GM23338 (cell line): Measurements from ENCODE around the gene MFAP4. TPM values are rescaled to one million over a fixed set of nuclear protein-coding genes. Genes with fewer than 3 reads are reported as not detected.
A peak's percentile ranks its signal among the peaks of the same experiment; 100 is the strongest.

ENCODE experiments used
- ATAC-seq: fragments of 200-7000 bp; cut with Tn5 transposase; 3 replicates; pipeline ENCODE4 v1.9.1; 2020
- DNase-seq: peaks from one replicate; pipeline ENCODE4 v3.0.0-alpha.2; 2015; ENCODE audit warnings: low spot score
- H2AFZ ChIP-seq: fragments of 200-600 bp; sonication (generic); 2 replicates; pipeline ENCODE4 v1.8.0; 2016; ENCODE audit warnings: antibody characterized with exemption, mild to moderate bottlenecking, moderate library complexity
- H3F3A ChIP-seq: fragments of 200-600 bp; sonication (generic); replicated peaks from 2 replicates; pipeline ENCODE4 v1.8.0; 2017; ENCODE audit warnings: antibody characterized with exemption, mixed run types, low read depth
- H3K27ac ChIP-seq: fragments of 200-600 bp; sonication (generic); 2 replicates; pipeline ENCODE4 v1.6.1; 2016; ENCODE audit warnings: low read depth
- H3K27me3 ChIP-seq: fragments of 200-600 bp; sonication (generic); 2 replicates; pipeline ENCODE4 v1.8.0; 2016; ENCODE audit warnings: mild to moderate bottlenecking, mixed run types, moderate library complexity; ENCODE audit not compliant: insufficient read depth
- H3K36me3 ChIP-seq: fragments of 200-600 bp; sonication (generic); 2 replicates; pipeline ENCODE4 v1.8.0; 2016; ENCODE audit warnings: mild to moderate bottlenecking; ENCODE audit not compliant: insufficient read depth
- H3K4me1 ChIP-seq: fragments of 200-600 bp; sonication (generic); 2 replicates; pipeline ENCODE4 v1.8.0; 2016; ENCODE audit warnings: mild to moderate bottlenecking, moderate library complexity; ENCODE audit not compliant: insufficient read depth
- H3K4me2 ChIP-seq: fragments of 200-600 bp; sonication (generic); 2 replicates; pipeline ENCODE4 v1.7.1; 2017; ENCODE audit warnings: mixed run types
- H3K4me3 ChIP-seq: fragments of 200-600 bp; sonication (generic); 2 replicates; pipeline ENCODE4 v1.6.1; 2016; ENCODE audit warnings: mixed run types
- H3K79me2 ChIP-seq: fragments of 200-600 bp; sonication (generic); replicated peaks from 2 replicates; pipeline ENCODE4 v1.8.0; 2017; ENCODE audit warnings: mild to moderate bottlenecking; ENCODE audit not compliant: insufficient read depth
- H3K9me2 ChIP-seq: fragments of 200-600 bp; sonication (generic); 2 replicates; pipeline ENCODE4 v1.8.0; 2017; ENCODE audit not compliant: insufficient read depth
- H4K20me1 ChIP-seq: fragments of 200-600 bp; sonication (generic); replicated peaks from 2 replicates; pipeline ENCODE4 v1.8.0; 2017; ENCODE audit warnings: mild to moderate bottlenecking; ENCODE audit not compliant: insufficient read depth
- H3K27ac Mint-ChIP-seq: 2 replicates; pipeline ENCODE4 v1.8.0; 2020; ENCODE audit warnings: inconsistent platforms, mild to moderate bottlenecking, moderate library complexity, mixed read lengths
- H3K27me3 Mint-ChIP-seq: 3 replicates; pipeline ENCODE4 v1.8.0; 2022; ENCODE audit warnings: low read depth, mild to moderate bottlenecking, moderate library complexity, mixed read lengths, inconsistent platforms; ENCODE audit not compliant: insufficient read depth, poor library complexity
- H3K36me3 Mint-ChIP-seq: 3 replicates; pipeline ENCODE4 v1.8.0; 2021; ENCODE audit warnings: low read depth, mild to moderate bottlenecking, inconsistent platforms, moderate library complexity, mixed read lengths
- H3K4me1 Mint-ChIP-seq: 3 replicates; pipeline ENCODE4 v1.8.0; 2020; ENCODE audit warnings: mild to moderate bottlenecking, inconsistent platforms, mixed read lengths
- H3K4me3 Mint-ChIP-seq: 3 replicates; pipeline ENCODE4 v1.8.0; 2021; ENCODE audit warnings: moderate library complexity, mild to moderate bottlenecking, inconsistent platforms, mixed read lengths
- H3K9me3 Mint-ChIP-seq: 3 replicates; pipeline ENCODE4 v1.8.0; 2020; ENCODE audit warnings: moderate library complexity, mild to moderate bottlenecking, inconsistent platforms, mixed read lengths
- CREB1 ChIP-seq: fragments of 250-450 bp; sonication (Bioruptor Pico); IDR thresholded peaks from 2 replicates; pipeline ENCODE4 v1.5.0; 2020; ENCODE audit warnings: low read depth, mild to moderate bottlenecking, moderate library complexity
- CTCF ChIP-seq, 2 experiments: fragments of 200-600 bp in 1 of 2; sonication (generic) in 1 of 2; conservative IDR thresholded peaks; 2 replicates each; pipeline versions ENCODE4 v1.5.1 to v1.6.1; 2016 to 2017; ENCODE audit warnings: antibody characterized with exemption in 2 of 2, low read depth in 2 of 2, mild to moderate bottlenecking in 2 of 2, moderate library complexity in 1 of 2
- ETS1 ChIP-seq: IDR thresholded peaks from 2 replicates; pipeline ENCODE4 v1.6.1; 2016; ENCODE audit warnings: antibody characterized with exemption
- EZH2phosphoT487 ChIP-seq: fragments of 200-600 bp; sonication (generic); IDR thresholded peaks from one replicate; pipeline ENCODE4 v1.8.1; 2018; ENCODE audit warnings: antibody characterized with exemption; ENCODE audit not compliant: unreplicated experiment
- POLR2AphosphoS5 ChIP-seq: IDR thresholded peaks from 2 replicates; pipeline ENCODE4 v1.6.1; 2016; ENCODE audit warnings: antibody characterized with exemption, low read depth
- REST ChIP-seq: IDR thresholded peaks from one replicate; pipeline ENCODE4 v1.6.1; 2018; ENCODE audit warnings: antibody characterized with exemption; ENCODE audit not compliant: unreplicated experiment
- polyA plus RNA-seq: library from polyadenylated mRNA; unstranded; fragments of >200 nt; fragmentation: Nextera tagmentation; extraction: Ambion mirVana; gene quantifications from 2 replicates; pipeline ENCODE4 v1.2.1, GENCODE V29; 2016
- total RNA-seq: library from RNA; depleted of rRNA; stranded (reverse); fragments of >200 nt; shearing (Covaris generic); gene quantifications from 2 replicates; pipeline ENCODE4 v1.2.3, GENCODE V29; 2014

MFAP4 gene
- total and polyA plus RNA-seq, 2 experiments from 2014 or later = 7.7 to 9.7 TPM

DNA sequence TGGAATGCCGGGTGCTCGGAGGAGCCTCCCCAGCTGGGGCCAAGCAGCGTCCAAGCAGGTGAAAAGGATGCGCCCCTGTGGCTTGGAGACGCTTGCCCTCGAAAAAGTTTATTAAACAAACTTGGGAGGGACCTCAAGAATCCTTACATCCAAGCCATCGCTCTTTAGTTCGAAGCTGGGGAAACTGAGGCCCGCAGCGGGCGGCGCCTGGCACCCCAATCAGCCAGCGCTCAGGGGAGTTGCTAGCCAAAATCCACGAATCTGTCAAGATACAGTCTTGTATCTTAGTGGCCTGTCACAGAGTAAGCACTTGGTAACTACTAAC, 23.9 kb downstream of the MFAP4 start:
- no peak overlapping the region for H3K27ac ChIP-seq
- H3K9me2 ChIP-seq = no peaks in the 10 kb centered on the region
- DNase-seq (no peak), ATAC-seq (no peak)
- H3K27me3 ChIP-seq = no peaks in the 10 kb centered on the region
- Mint-ChIP-seq H3K4me1 (peaks cover 14% of the 10 kb centered on the region), H3K27me3 (peaks cover 6% of the 10 kb centered on the region), H3K36me3 (no peaks in the 10 kb centered on the region; the same call in 2 of the 3 replicates), H3K9me3 (no peaks in the 10 kb centered on the region), H3K27ac (no peak overlapping the region), H3K4me3 (peak overlapping the region; percentile 89; the same call in 2 of the 3 replicates)
- H2AFZ ChIP-seq = peak overlapping the region; percentile 95; the same call in 1 of the 2 replicates
- H3F3A ChIP-seq = no peaks in the 10 kb centered on the region
- H4K20me1 ChIP-seq = no peaks in the 10 kb centered on the region
- H3K4me3 ChIP-seq = peak overlapping the region; percentile 91
- peak overlapping the region; percentile 97 for H3K4me2 ChIP-seq
- H3K36me3 ChIP-seq = no peaks in the 10 kb centered on the region
- H3K4me1 ChIP-seq = peaks cover 11% of the 10 kb centered on the region
- no peaks in the 10 kb centered on the region for H3K79me2 ChIP-seq
- 0 out of 4 replicates have a peak, but pooled peaks of 1 of the 2 experiments have one; percentile 5 for TF ChIP-seq CTCF (conservative IDR thresholded peaks at IDR 0.05; ENCODE audit: low read depth in 2 of 2)
- no peak for TF ChIP-seq EZH2phosphoT487
- TF ChIP-seq POLR2AphosphoS5 = no peak

DNA sequence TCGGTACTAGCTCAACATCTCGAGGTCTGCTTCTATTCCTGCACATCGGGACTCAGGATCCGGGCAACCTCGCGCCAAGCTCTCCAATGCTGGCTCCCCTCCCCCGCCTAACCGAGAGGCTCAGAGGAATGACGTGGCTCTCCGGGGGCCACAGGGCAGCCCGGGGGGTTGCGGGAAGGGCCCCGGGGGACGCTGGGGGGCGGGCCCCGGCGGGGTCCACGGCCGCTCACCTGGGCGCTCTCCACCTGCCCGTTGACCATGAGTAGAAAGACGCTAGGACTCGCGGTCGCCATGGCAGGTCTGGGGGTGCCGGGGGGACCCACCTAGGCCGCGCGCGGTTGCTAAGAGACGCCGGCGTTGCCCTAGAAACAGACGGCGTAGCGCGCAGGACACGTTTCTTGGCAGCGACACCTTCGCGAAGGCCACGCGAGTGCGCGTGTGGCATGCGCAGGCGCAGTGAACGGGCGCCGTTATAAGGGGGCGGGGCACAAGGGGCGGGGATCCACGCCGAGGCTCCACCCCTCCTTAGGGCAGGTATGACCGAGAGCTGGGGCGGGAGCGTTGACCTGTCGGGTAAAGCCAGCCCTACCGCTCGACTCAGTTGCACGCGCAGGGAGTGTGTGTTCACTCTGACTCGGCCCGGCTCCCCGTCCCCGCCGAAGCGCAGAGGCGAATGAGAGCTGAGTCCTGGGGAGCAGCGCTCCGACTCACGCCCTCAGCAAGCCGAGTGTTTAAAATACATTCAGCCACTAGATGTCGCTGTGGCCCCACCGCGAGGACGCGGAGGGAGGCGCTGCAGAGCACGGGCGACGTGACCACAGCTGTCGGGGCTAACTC, 24.5 kb downstream of the MFAP4 start, which contains the start of gene B9D1:
Gene B9D1 (minus strand): TSS at position 447 of the 837 bp plus-strand sequence. CDS start 154 bp downstream, at position 293.
- peaks cover 14% of the 10 kb centered on the region for H3K4me1 Mint-ChIP-seq
- Histone ChIP-seq H3K36me3 (no peaks in the 10 kb centered on the region), H2AFZ (peak within 1 kb of the TSS; percentile 95), H3K4me1 (peaks cover 11% of the 10 kb centered on the region), H3F3A (no peaks in the 10 kb centered on the region), H3K4me3 (peak within 1 kb of the TSS; percentile 91), H3K27ac (no peak within 1 kb of the TSS), H3K79me2 (no peaks in the 10 kb centered on the region), H3K9me2 (no peaks in the 10 kb centered on the region), H3K4me2 (peak within 1 kb of the TSS; percentile 97), H4K20me1 (no peaks in the 10 kb centered on the region), H3K27me3 (no peaks in the 10 kb centered on the region)
- peak within 1 kb of the TSS; percentile 89 for H3K4me3 Mint-ChIP-seq
- peak within 1 kb of the TSS; percentile 87 for H3K27ac Mint-ChIP-seq
- no peaks in the 10 kb centered on the region; the same call in 2 of the 3 replicates for H3K36me3 Mint-ChIP-seq
- H3K9me3 Mint-ChIP-seq = no peaks in the 10 kb centered on the region
- DNase-seq (peak; percentile 93), ATAC-seq (peak; percentile 85)
- TF ChIP-seq REST (no peak), CTCF (conservative IDR thresholded peaks at IDR 0.05; ENCODE audit: low read depth in 2 of 2) (peak; percentile 86 to 99), POLR2AphosphoS5 (peak; percentile 64), ETS1 (no peak), CREB1 (CRISPR knock-in tag) (peak; percentile 67)
- peaks cover 6% of the 10 kb centered on the region for H3K27me3 Mint-ChIP-seq
